SJSA1 (cell line): Measurements from ENCODE around the gene ERCC6L. TPM values are rescaled to one million over a fixed set of nuclear protein-coding genes. Genes with fewer than 3 reads are reported as not detected.
"Not testable (repeated sequence)": the region's sequence is repeated elsewhere in the genome, so short reads cannot be mapped to it uniquely, and the experiment has no call there.

ENCODE experiments used
- DNase-seq, 2 experiments: peaks; one replicate each; pipeline ENCODE4 v3.0.0-alpha.2; 2015 to 2020; ENCODE audit warnings: low spot score in 2 of 2, low read depth in 1 of 2
- H3K27ac ChIP-seq: fragments of 250-450 bp; sonication (Bioruptor Pico); 2 replicates; pipeline ENCODE4 v1.5.1; 2020; ENCODE audit warnings: mild to moderate bottlenecking, moderate library complexity
- H3K27me3 ChIP-seq: fragments of 250-450 bp; sonication (Bioruptor Pico); replicated peaks from 2 replicates; pipeline ENCODE4 v1.5.1; 2020; ENCODE audit warnings: mild to moderate bottlenecking, moderate library complexity
- H3K36me3 ChIP-seq: fragments of 250-450 bp; sonication (Bioruptor Pico); 2 replicates; pipeline ENCODE4 v1.5.1; 2020; ENCODE audit warnings: mild to moderate bottlenecking
- H3K4me1 ChIP-seq: fragments of 250-450 bp; sonication (Bioruptor Pico); replicated peaks from 2 replicates; pipeline ENCODE4 v1.6.1; 2021; ENCODE audit warnings: mild to moderate bottlenecking
- H3K4me3 ChIP-seq: fragments of 250-450 bp; sonication (Bioruptor Pico); 2 replicates; pipeline ENCODE4 v1.5.1; 2020; ENCODE audit warnings: mild to moderate bottlenecking
- H3K9me3 ChIP-seq: fragments of 250-450 bp; sonication (Bioruptor Pico); replicated peaks from 2 replicates; pipeline ENCODE4 v1.5.1; 2020; ENCODE audit warnings: mild to moderate bottlenecking
- total RNA-seq: library from RNA; depleted of rRNA; stranded (reverse); fragments of >200 nt; shearing (Covaris generic); gene quantifications from 2 replicates; pipeline ENCODE4 v1.2.3, GENCODE V29; 2014

Gene ERCC6L
- total RNA-seq, 1 experiment from 2014 or later = 19.3 TPM

DNA sequence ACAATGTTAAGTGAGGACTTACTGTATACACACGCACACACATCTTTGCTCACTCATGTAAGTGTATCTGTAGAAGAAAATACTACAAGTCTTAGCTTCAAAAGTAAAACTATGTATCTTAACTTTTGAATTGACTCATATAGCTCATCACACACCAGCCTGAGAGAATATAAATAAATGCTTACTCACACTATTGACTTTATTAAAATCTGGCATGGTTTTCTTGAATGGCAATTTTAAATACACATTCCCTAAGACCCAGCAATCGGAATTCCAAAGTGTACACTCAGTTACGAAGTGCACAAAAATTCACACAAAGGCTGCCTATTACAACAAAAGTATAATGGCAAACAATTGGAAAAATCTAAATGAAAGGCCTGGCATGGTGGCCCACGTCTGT is 2.0 kb downstream of the ERCC6L start:
- Histone ChIP-seq H3K4me3 (no peak overlapping the region), H3K27ac (peak overlapping the region; percentile 63), H3K27me3 (no peaks in the 10 kb centered on the region), H3K9me3 (no peaks in the 10 kb centered on the region), H3K36me3 (peaks cover 20% of the 10 kb centered on the region), H3K4me1 (peaks cover 17% of the 10 kb centered on the region)
- peak; percentile 39 to 57 for DNase-seq

DNA sequence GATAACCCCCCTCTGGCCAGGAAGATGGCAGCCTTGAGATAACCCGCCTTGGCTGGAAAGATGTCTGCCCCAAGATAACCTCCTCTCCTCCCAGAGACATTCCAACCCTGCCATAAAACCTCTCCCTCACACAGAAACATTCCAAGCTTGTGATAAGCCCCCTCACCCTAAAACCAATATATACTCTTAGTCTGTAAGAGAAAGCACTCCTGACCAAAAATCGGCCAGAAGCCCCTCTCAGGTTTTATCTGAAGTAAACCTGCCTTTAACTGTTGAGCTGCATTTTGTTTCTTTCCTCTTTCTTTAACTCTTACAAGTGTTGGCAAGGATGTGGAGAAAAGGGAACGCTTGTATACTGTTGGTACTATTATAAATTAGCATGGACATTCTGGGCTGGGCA is 8.5 kb downstream of the ERCC6L start:
- Histone ChIP-seq H3K36me3 (peaks cover 26% of the 10 kb centered on the region), H3K4me1 (no peaks in the 10 kb centered on the region), H3K4me3 (no peak overlapping the region), H3K27ac (no peak overlapping the region), H3K9me3 (no peaks in the 10 kb centered on the region), H3K27me3 (no peaks in the 10 kb centered on the region)
- DNase-seq = no peak

DNA sequence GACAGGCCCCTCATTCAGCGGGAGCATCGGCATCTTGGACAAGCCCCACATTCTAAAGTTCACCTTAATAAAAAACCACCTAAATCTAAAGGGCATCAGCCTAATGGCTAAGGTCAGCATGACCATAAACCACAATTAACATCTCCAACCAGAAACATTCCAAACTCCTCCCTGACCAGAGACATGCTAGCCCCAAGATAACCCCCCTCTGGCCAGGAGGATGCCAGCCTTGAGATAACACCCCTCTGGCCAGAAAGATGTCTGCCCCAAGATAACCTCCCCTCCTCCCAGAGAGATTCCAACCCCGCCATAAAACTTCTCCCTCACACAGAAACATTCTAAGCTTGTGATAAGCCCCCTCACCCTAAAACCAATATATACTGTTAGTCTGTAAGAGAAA is 18.5 kb downstream of the ERCC6L start:
- not testable (repeated sequence) for H3K9me3 ChIP-seq, H3K27me3 ChIP-seq, H3K4me1 ChIP-seq, H3K36me3 ChIP-seq, DNase-seq, H3K4me3 ChIP-seq, H3K27ac ChIP-seq

DNA sequence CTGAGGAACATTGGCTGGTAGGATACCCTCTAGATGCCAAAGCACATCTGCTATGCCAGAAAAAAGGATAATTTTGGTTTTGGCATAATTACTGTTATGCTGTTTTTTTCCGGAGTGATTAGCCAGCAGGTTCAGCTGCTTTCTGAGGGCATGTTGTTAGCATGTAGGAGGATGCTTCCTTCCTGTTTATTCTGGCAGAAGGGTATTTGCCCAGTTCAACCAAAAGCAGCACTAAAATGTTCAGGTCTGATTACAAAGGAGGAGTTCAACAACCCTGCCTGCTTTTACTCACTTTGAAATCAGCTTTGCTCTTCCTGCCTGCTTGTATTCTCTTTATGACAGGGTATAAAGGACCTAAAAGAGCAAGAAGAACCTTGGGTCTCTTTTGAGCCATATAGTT is 21.9 kb downstream of the ERCC6L start:
- H3K4me3 ChIP-seq = no peak overlapping the region
- no peaks in the 10 kb centered on the region for H3K4me1 ChIP-seq
- no peaks in the 10 kb centered on the region for H3K9me3 ChIP-seq
- DNase-seq = no peak
- peaks cover 3% of the 10 kb centered on the region; the same call in 1 of the 2 replicates for H3K36me3 ChIP-seq
- no peak overlapping the region for H3K27ac ChIP-seq
- no peaks in the 10 kb centered on the region for H3K27me3 ChIP-seq

DNA sequence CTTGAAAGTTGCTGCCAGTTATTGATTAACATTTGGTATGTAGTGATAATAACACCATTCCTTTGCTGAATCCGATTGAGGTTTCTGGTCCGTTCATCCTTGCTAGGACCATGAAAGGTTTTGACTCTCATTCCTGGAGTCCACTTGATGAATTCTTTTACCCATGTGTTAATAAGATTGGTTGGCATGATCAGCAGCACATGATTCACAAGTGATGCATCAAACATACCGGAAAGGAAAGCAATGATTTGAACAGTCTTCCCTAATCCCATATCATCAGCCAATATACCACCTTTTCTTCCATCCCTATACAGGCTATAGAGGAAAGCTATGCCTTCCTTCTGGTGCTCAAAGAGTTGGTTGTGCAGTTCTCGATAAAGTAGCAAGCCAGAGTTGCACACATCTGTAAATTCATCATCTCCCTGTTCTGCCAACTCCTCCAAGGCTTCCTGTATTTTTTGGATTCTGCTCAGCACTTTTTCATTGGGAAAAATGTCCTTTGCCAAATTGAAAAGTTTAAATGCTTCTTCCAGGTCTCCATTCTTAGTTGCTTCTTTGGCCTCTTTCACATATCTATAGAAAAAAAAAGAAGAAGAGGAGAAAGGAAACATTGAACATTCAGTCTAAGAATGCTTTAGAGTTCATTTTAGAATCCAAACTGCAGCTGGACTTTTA is 30.6 kb downstream of the ERCC6L start:
- Histone ChIP-seq H3K36me3 (peaks cover 42% of the 10 kb centered on the region), H3K27me3 (no peaks in the 10 kb centered on the region), H3K27ac (no peak overlapping the region), H3K4me1 (peaks cover 2% of the 10 kb centered on the region), H3K9me3 (no peaks in the 10 kb centered on the region), H3K4me3 (no peak overlapping the region)
- DNase-seq = no peak

DNA sequence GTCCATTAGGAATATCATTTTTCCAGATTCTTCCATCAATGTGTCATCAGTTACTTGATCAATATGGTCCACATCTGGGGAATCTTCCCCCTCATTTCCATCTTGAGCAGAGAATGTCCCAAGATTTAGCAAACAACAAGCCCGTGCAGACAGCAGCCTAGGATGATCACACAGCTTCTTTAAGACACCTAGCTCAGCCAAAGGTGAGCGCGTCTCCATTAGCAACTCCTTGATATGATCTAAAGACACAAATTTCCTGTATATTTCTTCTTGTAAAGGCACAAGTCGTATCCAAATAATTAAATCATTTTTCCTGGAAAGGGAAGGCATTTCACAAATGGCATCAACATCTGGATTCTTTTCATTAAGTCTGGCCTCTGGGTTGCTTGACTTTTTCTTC is 31.5 kb downstream of the ERCC6L start:
- no peak overlapping the region for H3K27ac ChIP-seq
- H3K27me3 ChIP-seq = no peaks in the 10 kb centered on the region
- H3K4me1 ChIP-seq = peaks cover 11% of the 10 kb centered on the region
- H3K36me3 ChIP-seq = peaks cover 47% of the 10 kb centered on the region
- H3K9me3 ChIP-seq = no peaks in the 10 kb centered on the region
- no peak for DNase-seq
- H3K4me3 ChIP-seq = no peak overlapping the region

DNA sequence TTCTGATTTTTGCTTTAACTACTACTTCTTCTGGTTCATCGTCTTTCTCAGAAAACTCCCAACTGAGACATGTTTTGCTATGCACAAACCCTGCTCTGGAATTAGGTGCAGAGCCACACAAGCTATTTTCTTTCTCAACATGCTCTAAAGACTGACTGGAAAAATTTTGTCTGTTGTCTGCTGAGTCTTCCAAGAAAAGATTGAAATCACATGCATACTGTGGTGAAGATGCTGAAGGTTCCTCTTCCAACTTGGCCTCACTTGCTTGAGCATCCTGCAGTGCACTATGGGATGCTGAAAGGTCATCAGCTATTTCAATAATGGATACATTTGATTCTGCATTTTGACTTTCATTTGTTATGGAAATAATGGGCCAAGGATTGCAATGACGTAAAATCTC is 33.1 kb downstream of the ERCC6L start:
- H3K27ac ChIP-seq = no peak overlapping the region
- no peaks in the 10 kb centered on the region for H3K9me3 ChIP-seq
- H3K4me3 ChIP-seq = no peak overlapping the region
- peaks cover 22% of the 10 kb centered on the region for H3K4me1 ChIP-seq
- peaks cover 48% of the 10 kb centered on the region for H3K36me3 ChIP-seq
- no peaks in the 10 kb centered on the region for H3K27me3 ChIP-seq
- DNase-seq = no peak

DNA sequence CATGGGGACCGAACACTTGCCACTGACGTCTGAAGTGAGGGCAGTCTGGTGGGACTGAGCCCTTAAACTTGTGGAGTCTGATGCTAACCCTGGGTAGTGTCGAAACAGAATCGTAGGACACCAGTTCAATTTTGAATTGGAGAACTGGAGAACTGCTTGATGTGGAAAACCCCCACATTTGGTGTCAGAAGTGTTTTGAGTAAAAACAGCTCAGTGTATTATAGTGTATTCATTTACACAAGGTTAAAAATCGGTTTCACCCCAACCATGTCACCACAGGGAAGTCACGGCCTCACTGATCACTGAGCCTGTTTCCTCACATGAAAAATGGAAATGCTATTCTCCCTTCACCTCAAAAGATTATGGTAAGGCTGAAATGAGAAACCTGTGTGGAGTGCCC is 35.4 kb downstream of the ERCC6L start:
- peaks cover 49% of the 10 kb centered on the region for H3K36me3 ChIP-seq
- no peak for DNase-seq
- no peaks in the 10 kb centered on the region for H3K9me3 ChIP-seq
- H3K27ac ChIP-seq = no peak overlapping the region
- no peak overlapping the region for H3K4me3 ChIP-seq
- peaks cover 22% of the 10 kb centered on the region for H3K4me1 ChIP-seq
- H3K27me3 ChIP-seq = no peaks in the 10 kb centered on the region

DNA sequence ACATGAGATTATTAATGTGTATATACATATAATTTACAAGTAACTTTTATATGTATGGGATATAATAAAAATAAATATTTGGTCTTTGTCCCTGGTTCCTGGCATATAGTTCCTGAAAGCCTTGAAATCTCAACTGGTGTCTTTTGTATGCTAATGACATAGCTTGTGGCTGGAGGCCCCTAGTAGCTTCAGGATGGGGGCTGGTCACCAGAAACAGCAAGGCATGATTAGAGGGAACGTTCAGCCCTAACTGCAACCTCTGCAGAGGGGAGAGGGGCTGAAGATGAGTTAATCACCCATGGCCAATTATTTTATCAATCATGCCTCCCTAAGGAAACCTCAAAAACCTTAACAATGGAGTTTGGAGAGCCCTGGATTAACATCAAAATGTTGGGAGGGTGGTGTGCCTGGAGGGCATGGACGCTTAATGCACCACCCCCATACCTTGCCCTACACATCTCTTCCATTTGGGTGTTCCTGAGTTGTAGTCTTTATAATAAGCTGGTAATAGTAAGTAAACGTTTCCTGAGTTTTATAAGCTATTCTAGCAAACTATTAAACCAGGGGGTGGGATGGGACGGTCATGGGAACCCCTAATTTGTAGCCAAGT is 35.9 kb downstream of the ERCC6L start:
- Histone ChIP-seq H3K4me3 (no peak overlapping the region), H3K27me3 (no peaks in the 10 kb centered on the region), H3K9me3 (no peaks in the 10 kb centered on the region), H3K36me3 (peaks cover 45% of the 10 kb centered on the region), H3K4me1 (peaks cover 22% of the 10 kb centered on the region), H3K27ac (peak overlapping the region; percentile 96)
- DNase-seq = peak in 1 of 2 experiments; percentile 9

DNA sequence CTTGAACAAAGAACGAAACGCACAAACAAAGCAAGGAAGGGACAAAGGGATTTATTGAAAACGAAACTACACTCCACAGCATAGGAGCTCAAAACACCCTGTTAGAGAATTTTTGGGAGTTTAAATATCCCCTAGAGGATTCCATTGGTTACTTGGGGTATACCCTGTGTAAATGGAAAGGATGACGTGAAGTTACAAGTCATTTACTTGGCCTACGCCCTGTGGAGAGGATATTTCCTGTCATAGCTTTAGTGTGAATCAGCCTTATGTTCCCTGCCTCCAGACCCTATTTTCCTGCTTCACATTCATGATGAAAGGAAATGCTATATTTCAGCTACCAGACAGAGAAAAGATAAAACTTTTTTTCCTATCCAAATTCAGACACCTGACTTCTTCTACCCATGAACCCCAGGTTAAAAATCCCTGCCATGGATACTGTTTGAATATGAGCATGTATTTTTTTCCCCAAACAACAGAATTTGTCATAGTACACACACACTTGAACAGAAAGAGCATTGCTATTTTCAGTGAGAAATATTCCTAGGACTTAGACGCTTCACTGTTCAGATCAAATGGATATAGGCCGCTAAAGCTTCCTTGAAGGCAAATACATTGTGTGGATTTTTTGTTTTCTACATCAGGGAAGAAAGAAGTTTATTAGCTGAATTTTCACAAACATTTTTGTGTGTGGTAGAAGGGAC is 36.8 kb downstream of the ERCC6L start:
- Histone ChIP-seq H3K36me3 (peaks cover 45% of the 10 kb centered on the region), H3K27me3 (no peaks in the 10 kb centered on the region), H3K4me1 (peaks cover 22% of the 10 kb centered on the region), H3K4me3 (peak overlapping the region; percentile 22), H3K9me3 (no peaks in the 10 kb centered on the region), H3K27ac (peak overlapping the region; percentile 96)
- peak; percentile 58 to 70 for DNase-seq

DNA sequence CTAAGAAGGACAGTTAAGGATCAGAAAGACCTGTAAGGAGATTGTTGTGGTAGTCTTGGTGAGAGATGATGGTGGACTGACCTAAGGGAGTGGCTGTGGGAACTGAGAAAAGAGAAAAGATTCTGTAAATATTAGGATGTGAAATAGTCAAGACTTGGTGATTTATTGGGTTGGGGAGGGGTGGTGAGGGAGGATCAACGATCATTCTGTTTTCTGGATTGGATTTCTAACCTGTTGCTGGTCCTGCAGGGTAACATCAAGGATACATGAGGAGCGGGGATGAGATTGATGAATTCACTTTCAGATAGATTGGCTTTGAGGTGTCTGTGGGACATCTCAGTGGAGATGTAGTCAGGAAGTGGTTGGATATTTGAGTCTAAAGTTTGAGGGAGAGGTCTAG is 55.9 kb downstream of the ERCC6L start:
- Histone ChIP-seq H3K9me3 (no peaks in the 10 kb centered on the region), H3K4me3 (no peak overlapping the region; the same call in 1 of the 2 replicates), H3K36me3 (peaks cover 2% of the 10 kb centered on the region; the same call in 1 of the 2 replicates), H3K27me3 (no peaks in the 10 kb centered on the region), H3K27ac (no peak overlapping the region), H3K4me1 (peaks cover 4% of the 10 kb centered on the region; the same call in 1 of the 2 replicates)
- DNase-seq = no peak

DNA sequence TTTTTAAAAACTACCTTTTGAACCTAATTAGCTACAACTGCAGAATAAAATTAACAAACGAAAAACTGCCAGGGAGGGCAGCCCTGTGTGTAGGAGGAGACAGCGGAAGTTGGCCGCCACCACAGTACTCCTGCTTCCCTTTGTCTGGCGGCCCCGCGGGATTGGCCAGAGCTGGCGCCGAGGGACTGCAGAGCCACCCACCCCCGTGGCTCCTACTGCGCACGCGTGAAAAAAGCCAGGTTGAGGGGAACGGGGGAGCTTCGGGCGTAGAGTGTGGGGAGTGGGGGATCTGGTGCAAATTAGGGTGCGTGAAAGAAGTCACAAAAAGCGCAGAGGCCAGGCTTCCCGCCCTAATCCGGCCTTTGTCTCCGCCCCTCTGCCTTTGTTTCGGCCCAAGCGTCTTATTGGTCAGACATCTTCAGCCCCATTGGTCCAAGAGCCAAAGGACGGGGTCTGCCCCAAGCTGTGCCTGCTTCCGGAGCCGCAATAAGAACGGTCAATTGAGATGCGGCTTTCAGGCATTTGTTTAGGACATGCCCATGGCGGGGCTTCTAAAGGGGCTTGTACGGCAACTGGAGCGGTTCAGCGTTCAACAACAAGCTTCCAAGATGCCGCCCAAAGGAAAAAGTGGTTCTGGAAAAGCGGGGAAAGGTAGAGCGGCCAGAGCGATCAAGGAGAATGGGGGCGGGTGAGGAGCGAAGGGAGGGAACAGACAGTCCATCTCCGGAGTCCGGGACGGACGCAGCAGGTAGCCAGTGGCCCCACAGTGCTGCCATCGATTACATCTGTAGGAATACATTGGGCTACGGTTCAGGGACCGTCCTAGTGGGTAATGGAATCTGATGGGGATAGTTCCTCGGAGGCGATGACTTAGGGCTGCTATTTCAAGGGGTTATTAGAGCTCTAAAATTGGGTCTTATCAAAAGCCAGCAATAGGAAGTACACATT is 57.4 kb downstream of the ERCC6L start, which contains the start of gene PIN4:
PIN4 (plus strand) TSS at position 580 of the 948 bp plus-strand sequence; CDS start at position 609, 29 bp downstream.
- Histone ChIP-seq H3K4me3 (peak within 1 kb of the TSS; percentile 56), H3K9me3 (no peaks in the 10 kb centered on the region), H3K27ac (peak within 1 kb of the TSS; percentile 65), H3K36me3 (peaks cover 2% of the 10 kb centered on the region; the same call in 1 of the 2 replicates), H3K4me1 (peaks cover 4% of the 10 kb centered on the region; the same call in 1 of the 2 replicates), H3K27me3 (no peaks in the 10 kb centered on the region)
- DNase-seq = peak; percentile 93 to 94

DNA sequence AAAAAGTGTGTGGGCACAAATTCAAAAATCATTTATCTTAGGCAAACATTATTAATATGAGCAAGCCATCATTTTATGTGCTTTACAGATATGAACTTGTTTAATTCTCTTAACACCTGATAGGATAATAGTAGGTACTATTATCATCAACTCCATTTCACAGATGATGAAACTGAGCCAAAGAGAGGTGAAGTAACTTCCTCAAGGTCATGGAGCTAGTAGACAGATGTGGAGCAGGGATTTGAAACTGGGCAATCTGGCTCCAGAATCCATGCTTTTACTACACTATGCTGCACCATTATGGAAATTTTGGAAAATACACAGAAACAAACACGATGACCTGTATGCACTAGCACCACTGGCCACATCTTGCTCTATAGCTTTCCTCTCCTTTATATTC is 58.3 kb downstream of the ERCC6L start:
- Histone ChIP-seq H3K27ac (peak overlapping the region; percentile 65), H3K27me3 (no peaks in the 10 kb centered on the region), H3K36me3 (peaks cover 2% of the 10 kb centered on the region; the same call in 1 of the 2 replicates), H3K4me3 (peak overlapping the region; percentile 56), H3K4me1 (peaks cover 4% of the 10 kb centered on the region; the same call in 1 of the 2 replicates), H3K9me3 (no peaks in the 10 kb centered on the region)
- DNase-seq = no peak
